T-cell (primary cell): ENCODE measurements around the gene ENTPD3. TPM values are rescaled to one million over a fixed set of nuclear protein-coding genes. Genes with fewer than 3 reads are reported as not detected.
"Not testable (repeated sequence)": the region's sequence is repeated elsewhere in the genome, so short reads cannot be mapped to it uniquely, and the experiment has no call there.

ENCODE experiments used
- ATAC-seq, 4 experiments: fragments of 200-7000 bp in 3 of 4; fragments of 150-1000 bp in 1 of 4; cut with Tn5 transposase; replicated peaks in 1 of 4; 1 replicate in 3 of 4; 2 replicates in 1 of 4; pipeline ENCODE4 v1.10.0; 2021; ENCODE audit warnings: moderate library complexity in 3 of 4, mild to moderate bottlenecking in 2 of 4, moderate number of reproducible peaks in 1 of 4
- CTCF ChIA-PET, 2 donors: fragments of 300-600 bp; sonication (Branson Sonifier 250); formaldehyde crosslinking; loops; one replicate each; lab custom pipeline; 2022; ENCODE audit warnings: antibody characterized with exemption in 2 of 2; lab: Charles Lee
- POLR2A ChIA-PET, 2 donors: fragments of 300-600 bp; sonication (Branson Sonifier 250); formaldehyde crosslinking; loops; one replicate each; lab custom pipeline; 2022; ENCODE audit warnings: antibody characterized with exemption in 2 of 2; lab: Charles Lee
- DNase-seq, 35 experiments: peaks; one replicate each; pipeline versions ENCODE4 v3.0.0 to v3.0.0-alpha.2; 2013 to 2023
- H3K27ac ChIP-seq: one replicate; pipeline ENCODE4 v1.5.1; 2013; ENCODE audit warnings: low read length
- H3K27me3 ChIP-seq, 2 experiments: replicated peaks in 1 of 2; 1 replicate in 1 of 2; 2 replicates in 1 of 2; pipeline versions ENCODE4 v1.6.1 to v1.7.0; 2013; ENCODE audit warnings: low read length in 1 of 2, mixed read lengths in 1 of 2; ENCODE audit not compliant: control insufficient read depth in 2 of 2, insufficient read depth in 2 of 2; ENCODE audit errors: extremely low read depth in 1 of 2
- H3K36me3 ChIP-seq, 2 donors: 1 replicate in 1 of 2; 2 replicates in 1 of 2; pipeline versions ENCODE4 v1.6.1 to v1.7.0; 2013; ENCODE audit warnings: low read length in 1 of 2; ENCODE audit not compliant: control insufficient read depth in 2 of 2, insufficient read depth in 1 of 2; ENCODE audit errors: extremely low read depth in 1 of 2
- H3K4me1 ChIP-seq, 2 experiments: 1 replicate in 1 of 2; 2 replicates in 1 of 2; pipeline versions ENCODE4 v1.6.1 to v1.7.0; 2013; ENCODE audit warnings: low read length in 2 of 2, mixed read lengths in 1 of 2; ENCODE audit not compliant: insufficient read depth in 2 of 2, control insufficient read depth in 1 of 2; ENCODE audit errors: extremely low read depth in 1 of 2
- H3K4me3 ChIP-seq, 2 donors: 1 replicate in 1 of 2; 2 replicates in 1 of 2; pipeline versions ENCODE4 v1.5.1 to v1.7.0; 2013; ENCODE audit warnings: mild to moderate bottlenecking in 2 of 2, low read length in 1 of 2, moderate library complexity in 1 of 2; ENCODE audit not compliant: control insufficient read depth in 1 of 2; ENCODE audit errors: extremely low read depth in 1 of 2
- H3K9me3 ChIP-seq: 2 replicates; pipeline ENCODE4 v1.7.0; 2013
- H3K27ac Mint-ChIP-seq, 2 donors: one replicate each; pipeline ENCODE4 v1.8.0; 2020 to 2021; ENCODE audit warnings: mild to moderate bottlenecking in 2 of 2, mixed read lengths in 2 of 2
- H3K27me3 Mint-ChIP-seq, 2 donors: one replicate each; pipeline ENCODE4 v1.8.0; 2021 to 2022; ENCODE audit warnings: mixed read lengths in 2 of 2
- H3K36me3 Mint-ChIP-seq: one replicate; pipeline ENCODE4 v1.8.0; 2021; ENCODE audit warnings: mixed read lengths
- H3K4me1 Mint-ChIP-seq, 3 donors: one replicate each; pipeline ENCODE4 v1.8.0; 2020 to 2022; ENCODE audit warnings: mixed read lengths in 3 of 3, mild to moderate bottlenecking in 1 of 3
- H3K4me3 Mint-ChIP-seq, 3 donors: one replicate each; pipeline ENCODE4 v1.8.0; 2020 to 2022; ENCODE audit warnings: mild to moderate bottlenecking in 3 of 3, mixed read lengths in 3 of 3, moderate library complexity in 3 of 3
- H3K9me3 Mint-ChIP-seq, 3 donors: one replicate each; pipeline ENCODE4 v1.8.0; 2020 to 2022; ENCODE audit warnings: mixed read lengths in 3 of 3
- WGBS: methylation state at CpG from one replicate; pipeline ENCODE4 v1.1.5; 2013; ENCODE audit warnings: missing lambda C conversion rate; ENCODE audit not compliant: insufficient coverage; 5-methylcytosine and 5-hydroxymethylcytosine counted together
- total RNA-seq, 35 experiments: library from RNA in 6 of 35; stranded (reverse) in 6 of 35; fragments of 120-200 nt in 1 of 35; gene quantifications; one replicate each; pipeline versions ENCODE4 v1.2.1 to v1.2.4 and lab custom pipeline; 2013 to 2026

Gene ENTPD3
- total RNA-seq, 5 donors from 2014 or later (not counting 1 experiment from before 2014, with no cell fraction given), result not detected

DNA sequence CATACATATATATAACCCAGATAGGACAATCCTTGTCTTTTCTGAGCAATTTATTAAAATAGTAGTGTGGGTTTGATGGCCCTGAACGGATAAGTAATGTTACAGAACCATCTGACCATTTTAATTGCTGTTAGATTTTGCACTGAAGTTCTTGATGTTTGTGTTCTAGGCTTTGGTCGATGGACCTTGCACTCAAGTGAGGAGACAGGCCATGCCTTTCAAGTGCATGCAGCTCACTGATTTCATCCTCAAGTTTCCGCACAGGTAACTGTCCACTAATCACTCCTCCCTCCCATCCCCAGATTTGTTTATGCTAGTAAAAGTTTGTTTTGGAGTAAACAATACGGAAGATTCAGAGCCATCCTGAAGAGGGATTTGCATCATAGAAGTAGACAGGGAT, 71.5 kb downstream of the ENTPD3 start:
- no peaks in the 10 kb centered on the region for H3K9me3 Mint-ChIP-seq
- peak overlapping the region; percentile 86 to 91 (median 88) for H3K4me3 Mint-ChIP-seq
- H3K36me3 ChIP-seq, result peaks cover 9 to 51% of the 10 kb centered on the region in 2 donors
- H3K4me1 ChIP-seq, result peaks cover 19 to 38% of the 10 kb centered on the region in 2 experiments
- POLR2A ChIA-PET, result no interaction called here
- no peaks in the 10 kb centered on the region for H3K27me3 ChIP-seq
- H3K4me3 ChIP-seq, result peak overlapping the region; percentile 85 to 95
- ATAC-seq, result no peak
- no CpG with 5 or more reads among the region's 4 CpGs for WGBS
- H3K4me1 Mint-ChIP-seq, result peaks cover 44 to 61% (median 48%) of the 10 kb centered on the region in 3 donors
- H3K27me3 Mint-ChIP-seq, result no peaks in the 10 kb centered on the region
- CTCF ChIA-PET, result interaction anchor here in 1 of 2 donors (2.2 kb wide), 1 partner anchor 146 kb away, joined by 5 read pairs; no protein-coding TSS in a partner anchor
- peak overlapping the region; percentile 81 to 89 for H3K27ac Mint-ChIP-seq
- peaks cover 36% of the 10 kb centered on the region for H3K36me3 Mint-ChIP-seq
- no peak for DNase-seq
- H3K9me3 ChIP-seq, result no peaks in the 10 kb centered on the region
- H3K27ac ChIP-seq, result peak overlapping the region; percentile 92

DNA sequence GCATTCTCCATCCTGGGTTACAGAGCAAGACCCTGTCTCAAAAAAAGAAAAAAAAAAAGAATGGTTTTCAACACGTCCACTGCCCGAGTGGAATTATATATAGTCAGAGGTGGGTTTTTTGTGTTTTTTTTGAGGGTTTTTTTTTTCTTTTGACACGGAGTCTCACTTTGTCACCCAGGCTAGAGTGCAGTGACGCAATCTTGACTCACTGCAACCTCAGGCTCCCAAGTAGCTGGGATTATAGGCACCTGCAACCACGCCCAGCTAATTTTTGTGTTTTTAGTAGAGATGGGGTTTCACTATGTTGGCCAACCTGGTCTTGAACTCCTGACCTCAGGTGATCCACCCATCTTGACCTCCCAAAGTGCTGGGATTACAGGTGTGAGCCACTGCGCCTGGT, 73.5 kb downstream of the ENTPD3 start:
- CTCF ChIA-PET, H3K9me3 ChIP-seq, H3K4me3 Mint-ChIP-seq, H3K4me3 ChIP-seq, ATAC-seq, H3K27ac ChIP-seq, DNase-seq, H3K9me3 Mint-ChIP-seq, H3K27me3 Mint-ChIP-seq, H3K27me3 ChIP-seq: not testable (repeated sequence)
- Mint-ChIP-seq H3K36me3 (peaks cover 53% of the 10 kb centered on the region), H3K4me1 (peaks cover 61 to 69% (median 65%) of the 10 kb centered on the region in 3 donors), H3K27ac (peak overlapping the region in 1 of 2 donors; percentile 11)
- WGBS, result 78% methylated on average over 4 of the region's 6 CpGs
- peaks cover 9 to 61% of the 10 kb centered on the region in 2 donors for H3K36me3 ChIP-seq
- peaks cover 30 to 44% of the 10 kb centered on the region in 2 experiments for H3K4me1 ChIP-seq
- POLR2A ChIA-PET, result interaction anchor here (0.6 kb wide), 2 partner anchors 779 to 1311 kb away, joined by 3 to 12 read pairs; no protein-coding TSS in a partner anchor

DNA sequence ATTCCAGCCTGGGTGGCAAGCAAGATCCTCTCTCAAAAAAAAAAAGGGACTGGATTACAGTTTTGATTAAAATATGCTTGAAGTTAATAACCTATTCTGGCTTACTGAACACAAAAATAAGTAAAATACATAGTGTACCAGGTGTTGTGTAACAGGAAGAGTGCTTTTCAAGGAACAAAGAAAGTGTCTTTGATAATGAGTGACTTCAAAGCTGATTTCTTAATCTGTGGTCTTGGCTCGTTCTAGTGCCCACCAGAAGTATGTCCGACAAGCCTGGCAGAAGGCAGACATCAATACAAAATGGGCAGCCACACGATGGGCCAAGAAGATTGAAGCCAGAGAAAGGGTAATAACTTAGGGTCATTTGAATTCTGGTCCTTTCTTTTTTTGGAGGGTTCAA, 74.2 kb downstream of the ENTPD3 start:
- CTCF ChIA-PET, result interaction anchor here in 1 of 2 donors (0.7 kb wide), 1 partner anchor 1423 kb away, joined by 3 read pairs; no protein-coding TSS in a partner anchor
- H3K9me3 ChIP-seq, result no peaks in the 10 kb centered on the region
- peaks cover 29 to 43% of the 10 kb centered on the region in 2 experiments for H3K4me1 ChIP-seq
- no peaks in the 10 kb centered on the region for H3K27me3 Mint-ChIP-seq
- peaks cover 9 to 61% of the 10 kb centered on the region in 2 donors for H3K36me3 ChIP-seq
- DNase-seq (no peak), ATAC-seq (no peak)
- H3K4me3 ChIP-seq, result no peak overlapping the region
- 87% methylated on average over 3 of the region's 3 CpGs for WGBS
- POLR2A ChIA-PET, result interaction anchor here (0.6 kb wide), 2 partner anchors 778 to 1312 kb away, joined by 3 to 12 read pairs; no protein-coding TSS in a partner anchor
- no peaks in the 10 kb centered on the region for H3K9me3 Mint-ChIP-seq
- H3K4me3 Mint-ChIP-seq, result no peak overlapping the region
- no peak overlapping the region for H3K27ac ChIP-seq
- peaks cover 58 to 66% (median 64%) of the 10 kb centered on the region in 3 donors for H3K4me1 Mint-ChIP-seq
- H3K27me3 ChIP-seq, result no peaks in the 10 kb centered on the region
- no peak overlapping the region for H3K27ac Mint-ChIP-seq
- H3K36me3 Mint-ChIP-seq, result peaks cover 55% of the 10 kb centered on the region

- peaks cover 43 to 58% (median 55%) of the 10 kb centered on the region in 3 donors for H3K4me1 Mint-ChIP-seq
- ATAC-seq, H3K27ac Mint-ChIP-seq, H3K27me3 ChIP-seq, H3K4me3 Mint-ChIP-seq, H3K9me3 ChIP-seq, H3K27ac ChIP-seq, H3K9me3 Mint-ChIP-seq, CTCF ChIA-PET, H3K4me3 ChIP-seq, H3K27me3 Mint-ChIP-seq, DNase-seq: not testable (repeated sequence)
- peaks cover 61% of the 10 kb centered on the region for H3K36me3 Mint-ChIP-seq
- 96% methylated on average over 7 of the region's 7 CpGs for WGBS
- peaks cover 25 to 34% of the 10 kb centered on the region in 2 experiments for H3K4me1 ChIP-seq
- H3K36me3 ChIP-seq, result peaks cover 9 to 63% of the 10 kb centered on the region in 2 donors
- POLR2A ChIA-PET, result interaction anchor here in 1 of 2 donors (0.7 kb wide), 1 partner anchor 48 kb away, joined by 6 read pairs; no protein-coding TSS in a partner anchor
Measured at GRCh38 chr3:40462838-40463237, 75.9 kb downstream of the ENTPD3 start.

GRCh38 chr3:40463579-40463978, 76.6 kb downstream of the ENTPD3 start:
- Histone ChIP-seq H3K9me3 (no peaks in the 10 kb centered on the region), H3K27ac (no peak overlapping the region), H3K4me3 (no peak overlapping the region), H3K4me1 (peaks cover 17 to 29% of the 10 kb centered on the region in 2 experiments), H3K27me3 (no peaks in the 10 kb centered on the region), H3K36me3 (peaks cover 9 to 58% of the 10 kb centered on the region in 2 donors)
- ChIA-PET CTCF (interaction anchor here in 1 of 2 donors (0.6 kb wide), 1 partner anchor 135 kb away, joined by 4 read pairs; no protein-coding TSS in a partner anchor), POLR2A (interaction anchor here in 1 of 2 donors (0.6 kb wide), 1 partner anchor 57 kb away, joined by 5 read pairs; no protein-coding TSS in a partner anchor)
- peak overlapping the region in 1 of 2 donors; percentile 52 for H3K27ac Mint-ChIP-seq
- DNase-seq (no peak), ATAC-seq (no peak)
- peaks cover 54% of the 10 kb centered on the region for H3K36me3 Mint-ChIP-seq
- H3K4me3 Mint-ChIP-seq, result peak overlapping the region in 1 of 3 donors; percentile 23
- no peaks in the 10 kb centered on the region for H3K27me3 Mint-ChIP-seq
- H3K9me3 Mint-ChIP-seq, result no peaks in the 10 kb centered on the region
- H3K4me1 Mint-ChIP-seq, result peaks cover 36 to 51% (median 48%) of the 10 kb centered on the region in 3 donors
- no CpG with 5 or more reads among the region's 2 CpGs for WGBS

DNA sequence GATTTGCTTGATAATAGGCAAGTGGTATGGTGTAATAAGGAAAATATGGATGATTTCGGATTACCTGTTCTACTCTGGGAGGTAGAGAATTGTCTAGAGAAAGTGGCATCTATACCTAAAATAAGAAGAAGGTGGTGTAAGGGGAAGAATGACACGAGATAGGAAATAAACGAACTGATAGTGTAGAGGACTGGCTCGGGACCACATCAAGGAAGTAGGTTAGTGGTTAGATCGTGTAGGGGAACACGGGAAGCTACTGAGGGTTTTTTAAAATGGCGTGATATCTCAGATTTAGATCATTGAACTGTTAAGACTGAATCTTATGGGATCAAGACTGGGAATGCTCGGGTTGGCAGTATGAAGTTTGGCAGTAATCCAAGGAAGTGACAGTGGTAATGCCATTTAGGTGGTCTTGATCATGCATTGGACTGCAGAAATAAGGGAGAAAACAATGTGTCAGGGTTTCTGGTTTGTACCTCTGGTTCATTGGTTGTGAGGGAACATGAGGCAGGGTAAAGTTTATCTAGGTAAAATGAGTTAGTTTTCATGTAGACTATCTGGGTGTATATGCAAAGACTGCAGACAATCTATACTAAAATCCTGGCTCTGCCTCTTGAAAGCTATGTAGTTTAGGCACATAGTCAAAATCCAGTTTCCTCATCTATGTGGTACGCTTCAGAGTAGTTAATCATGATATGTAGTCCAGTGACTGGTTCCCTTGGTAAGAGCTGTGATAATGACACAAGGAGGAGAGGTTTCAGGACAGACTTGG, 77.5 kb downstream of the ENTPD3 start:
- peaks cover 30 to 41% (median 39%) of the 10 kb centered on the region in 3 donors for H3K4me1 Mint-ChIP-seq
- ATAC-seq (peak; percentile 80 to 94 (median 88)), DNase-seq (peak in 22 of 35 experiments; percentile 7 to 69 (median 22))

More for the DNA sequence above, 77.5 kb downstream of the ENTPD3 start:
- Mint-ChIP-seq H3K27ac (peak overlapping the region; percentile 55 to 74), H3K9me3 (no peaks in the 10 kb centered on the region), H3K27me3 (no peaks in the 10 kb centered on the region), H3K36me3 (peaks cover 48% of the 10 kb centered on the region), H3K4me3 (peak overlapping the region in 1 of 3 donors; percentile 23)
- Histone ChIP-seq H3K4me3 (no peak overlapping the region), H3K36me3 (peaks cover 5 to 49% of the 10 kb centered on the region in 2 donors), H3K4me1 (peaks cover 17 to 22% of the 10 kb centered on the region in 2 experiments), H3K27me3 (no peaks in the 10 kb centered on the region), H3K9me3 (no peaks in the 10 kb centered on the region), H3K27ac (peak overlapping the region; percentile 53)
- 18% methylated on average over 8 of the region's 9 CpGs for WGBS
- CTCF ChIA-PET, result interaction anchor here (0.6 to 1.3 kb wide), 3 partner anchors 10 to 136 kb away, joined by 3 to 4 read pairs (median 3); no protein-coding TSS in a partner anchor
- POLR2A ChIA-PET, result interaction anchor here in 1 of 2 donors (1.4 kb wide), 1 partner anchor 13 kb away, joined by 5 read pairs; no protein-coding TSS in a partner anchor
